ENCODE measurements around the gene OBP2A. TPM values are rescaled to one million over a fixed set of nuclear protein-coding genes. Genes with fewer than 3 reads are reported as not detected.

The OBP2A gene
- total RNA-seq, 1 experiment from 2014 or later, result not detected

DNA sequence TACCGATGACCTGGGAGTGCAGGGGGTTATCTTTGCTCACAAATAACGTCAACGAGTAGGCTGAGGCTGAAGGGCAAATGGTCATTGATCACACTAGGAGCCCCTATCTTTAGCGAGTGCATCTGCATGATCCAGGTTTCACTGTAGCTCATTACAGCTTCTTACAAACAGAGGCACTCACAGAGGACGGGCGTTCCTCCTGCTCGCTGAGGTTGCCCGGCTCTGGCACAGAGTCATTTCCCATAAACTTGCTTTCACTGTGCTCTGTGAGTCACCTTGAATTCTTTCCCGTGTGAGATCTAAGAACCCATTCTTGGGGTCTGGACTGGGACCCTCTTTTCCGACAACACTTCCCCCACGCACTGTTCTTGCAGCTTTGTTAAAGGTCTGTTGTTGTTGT, 13.7 kb downstream of the OBP2A start:
- Mint-ChIP-seq H3K4me3 (ENCODE audit: low read depth, unreplicated experiment) (no peak overlapping the region), H3K27me3 (ENCODE audit: unreplicated experiment) (peaks cover 46% of the 10 kb centered on the region), H3K27ac (ENCODE audit: unreplicated experiment) (no peak overlapping the region), H3K4me1 (ENCODE audit: low read depth, unreplicated experiment) (no peaks in the 10 kb centered on the region), H3K36me3 (ENCODE audit: insufficient read depth, unreplicated experiment) (no peaks in the 10 kb centered on the region), H3K9me3 (ENCODE audit: low read depth, unreplicated experiment) (peaks cover 2% of the 10 kb centered on the region)
- BruUV-seq (replicated peaks), result no TSS peak
- TF ChIP-seq, protein P1, sequence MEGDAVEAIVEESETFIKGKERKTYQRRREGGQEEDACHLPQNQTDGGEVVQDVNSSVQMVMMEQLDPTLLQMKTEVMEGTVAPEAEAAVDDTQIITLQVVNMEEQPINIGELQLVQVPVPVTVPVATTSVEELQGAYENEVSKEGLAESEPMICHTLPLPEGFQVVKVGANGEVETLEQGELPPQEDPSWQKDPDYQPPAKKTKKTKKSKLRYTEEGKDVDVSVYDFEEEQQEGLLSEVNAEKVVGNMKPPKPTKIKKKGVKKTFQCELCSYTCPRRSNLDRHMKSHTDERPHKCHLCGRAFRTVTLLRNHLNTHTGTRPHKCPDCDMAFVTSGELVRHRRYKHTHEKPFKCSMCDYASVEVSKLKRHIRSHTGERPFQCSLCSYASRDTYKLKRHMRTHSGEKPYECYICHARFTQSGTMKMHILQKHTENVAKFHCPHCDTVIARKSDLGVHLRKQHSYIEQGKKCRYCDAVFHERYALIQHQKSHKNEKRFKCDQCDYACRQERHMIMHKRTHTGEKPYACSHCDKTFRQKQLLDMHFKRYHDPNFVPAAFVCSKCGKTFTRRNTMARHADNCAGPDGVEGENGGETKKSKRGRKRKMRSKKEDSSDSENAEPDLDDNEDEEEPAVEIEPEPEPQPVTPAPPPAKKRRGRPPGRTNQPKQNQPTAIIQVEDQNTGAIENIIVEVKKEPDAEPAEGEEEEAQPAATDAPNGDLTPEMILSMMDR (IDR thresholded peaks at IDR 0.05; ENCODE audit: unreplicated experiment), result no peak
- no peak for DNase-seq
- CTCF ChIA-PET, result no interaction called here
- intact Hi-C loops (cut with micrococcal nuclease; ENCODE audit: unreplicated experiment), result no loop called here

DNA sequence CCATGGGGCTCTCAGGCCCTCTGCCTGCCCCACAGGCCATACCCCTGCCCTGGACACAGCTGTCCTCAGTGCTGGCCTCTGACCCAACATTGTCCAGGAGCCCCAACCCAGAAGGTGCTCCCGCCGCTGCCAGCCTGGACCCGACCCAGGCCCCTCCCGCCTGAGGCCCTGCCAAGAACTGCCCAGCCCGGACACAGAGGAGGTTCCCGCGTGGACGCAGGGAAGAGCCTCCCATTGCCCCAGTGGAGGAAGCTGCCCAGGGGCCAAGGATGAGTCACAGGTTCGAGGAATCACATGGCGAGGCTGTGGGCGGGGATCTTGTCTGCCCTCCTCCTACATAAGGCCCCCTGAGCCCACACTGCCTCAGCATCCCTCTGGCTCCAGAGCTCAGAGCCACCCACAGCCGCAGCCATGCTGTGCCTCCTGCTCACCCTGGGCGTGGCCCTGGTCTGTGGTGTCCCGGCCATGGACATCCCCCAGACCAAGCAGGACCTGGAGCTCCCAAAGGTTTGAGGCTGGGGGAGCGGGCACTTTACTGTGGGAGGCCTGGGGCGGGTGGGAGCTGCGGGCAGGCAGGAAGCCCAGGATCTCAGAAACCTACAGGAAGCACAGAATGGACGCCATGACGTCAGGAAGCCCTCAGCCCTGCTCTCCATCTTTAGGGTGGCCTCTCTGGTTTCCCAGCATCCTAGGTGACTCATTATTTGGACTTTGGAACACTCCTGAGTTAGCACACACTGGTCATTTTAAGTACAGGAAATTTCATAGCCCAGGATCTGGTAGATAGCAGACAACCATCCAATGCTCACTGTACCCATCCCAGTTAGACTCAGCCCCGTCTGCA, 15.7 kb downstream of the OBP2A start, which contains the start of gene PAEP:
Gene PAEP, plus strand, starts transcription at position 366 of the 844 bp plus-strand sequence.
- TF ChIP-seq, protein P1 (IDR thresholded peaks at IDR 0.05; ENCODE audit: unreplicated experiment), result no peak
- H3K4me3 Mint-ChIP-seq (ENCODE audit: low read depth, unreplicated experiment), result no peak within 1 kb of the TSS
- no peak within 1 kb of the TSS for H3K27ac Mint-ChIP-seq (ENCODE audit: unreplicated experiment)
- intact Hi-C loops (cut with micrococcal nuclease; ENCODE audit: unreplicated experiment), result no loop called here
- H3K4me1 Mint-ChIP-seq (ENCODE audit: low read depth, unreplicated experiment), result peaks cover 3% of the 10 kb centered on the region
- CTCF ChIA-PET, result no interaction called here
- peaks cover 45% of the 10 kb centered on the region for H3K27me3 Mint-ChIP-seq (ENCODE audit: unreplicated experiment)
- H3K36me3 Mint-ChIP-seq (ENCODE audit: insufficient read depth, unreplicated experiment), result no peaks in the 10 kb centered on the region
- BruUV-seq (replicated peaks), result no TSS peak
- peak; percentile 5 for DNase-seq
- peaks cover 2% of the 10 kb centered on the region for H3K9me3 Mint-ChIP-seq (ENCODE audit: low read depth, unreplicated experiment)

DNA sequence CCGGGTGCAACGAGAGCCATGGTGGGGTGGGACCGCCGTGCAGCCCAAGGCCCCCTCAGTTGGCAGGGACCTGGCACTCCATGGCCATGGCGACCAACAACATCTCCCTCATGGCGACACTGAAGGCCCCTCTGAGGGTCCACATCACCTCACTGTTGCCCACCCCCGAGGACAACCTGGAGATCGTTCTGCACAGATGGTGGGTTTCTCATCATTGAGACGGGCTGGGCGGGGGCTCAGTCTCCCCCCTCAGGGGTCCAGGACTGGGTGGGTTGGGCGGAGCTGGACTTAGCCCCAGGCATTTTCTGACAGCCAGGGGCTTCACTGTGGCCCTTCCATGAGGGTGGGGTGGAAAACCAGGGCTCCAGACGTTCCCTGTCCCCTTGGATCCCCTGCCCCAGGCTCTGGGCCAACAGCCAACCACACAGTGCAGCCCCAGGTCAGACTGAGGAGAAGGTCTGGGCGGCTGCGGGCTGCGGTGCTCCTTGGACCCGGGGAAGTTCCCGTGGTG, 16.4 kb downstream of the OBP2A start:
- TF ChIP-seq, protein P1 (IDR thresholded peaks at IDR 0.05; ENCODE audit: unreplicated experiment), result no peak
- BruUV-seq (replicated peaks), result no TSS peak
- no peak for DNase-seq
- peaks cover 6% of the 10 kb centered on the region for H3K4me1 Mint-ChIP-seq (ENCODE audit: low read depth, unreplicated experiment)
- H3K27ac Mint-ChIP-seq (ENCODE audit: unreplicated experiment), result no peak overlapping the region
- no peaks in the 10 kb centered on the region for H3K36me3 Mint-ChIP-seq (ENCODE audit: insufficient read depth, unreplicated experiment)
- intact Hi-C loops (cut with micrococcal nuclease; ENCODE audit: unreplicated experiment), result no loop called here
- H3K4me3 Mint-ChIP-seq (ENCODE audit: low read depth, unreplicated experiment), result no peak overlapping the region
- H3K9me3 Mint-ChIP-seq (ENCODE audit: low read depth, unreplicated experiment), result peaks cover 2% of the 10 kb centered on the region
- CTCF ChIA-PET, result no interaction called here
- peaks cover 51% of the 10 kb centered on the region for H3K27me3 Mint-ChIP-seq (ENCODE audit: unreplicated experiment)

DNA sequence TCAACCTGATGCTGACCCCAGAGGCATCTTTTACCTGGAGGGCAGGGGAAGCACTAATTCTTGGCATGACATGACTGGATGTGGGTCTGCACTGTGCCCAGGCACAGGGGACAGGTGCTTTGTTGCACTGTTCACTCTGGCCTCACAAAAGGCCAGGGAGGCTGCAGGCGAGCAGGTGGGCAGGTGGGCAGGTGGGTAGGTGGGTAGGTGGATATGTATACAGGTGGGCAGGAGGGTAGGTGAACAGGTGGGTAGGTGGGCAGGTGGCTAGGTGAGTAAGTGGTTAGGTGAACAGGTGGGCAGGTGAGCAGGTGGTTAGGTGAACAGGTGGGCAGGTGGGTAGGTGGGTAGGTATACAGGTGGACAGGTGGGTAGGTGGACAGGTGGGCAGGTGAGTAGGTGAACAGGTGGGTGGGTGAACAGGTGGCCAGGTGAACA, 17.1 kb downstream of the OBP2A start:
- no peaks in the 10 kb centered on the region for H3K36me3 Mint-ChIP-seq (ENCODE audit: insufficient read depth, unreplicated experiment)
- peaks cover 59% of the 10 kb centered on the region for H3K27me3 Mint-ChIP-seq (ENCODE audit: unreplicated experiment)
- H3K4me1 Mint-ChIP-seq (ENCODE audit: low read depth, unreplicated experiment), result peaks cover 6% of the 10 kb centered on the region
- peaks cover 2% of the 10 kb centered on the region for H3K9me3 Mint-ChIP-seq (ENCODE audit: low read depth, unreplicated experiment)
- CTCF ChIA-PET, result no interaction called here
- H3K27ac Mint-ChIP-seq (ENCODE audit: unreplicated experiment), result no peak overlapping the region
- BruUV-seq (replicated peaks), result no TSS peak
- no peak for DNase-seq
- TF ChIP-seq, protein P1 (IDR thresholded peaks at IDR 0.05; ENCODE audit: unreplicated experiment), result no peak
- H3K4me3 Mint-ChIP-seq (ENCODE audit: low read depth, unreplicated experiment), result no peak overlapping the region
- intact Hi-C loops (cut with micrococcal nuclease; ENCODE audit: unreplicated experiment), result no loop called here
